Spleen (tissue), 11 donors: ENCODE measurements around the gene TARBP1. TPM values are rescaled to one million over a fixed set of nuclear protein-coding genes. Genes with fewer than 3 reads are reported as not detected.

Experiments
- DNase-seq: peaks from one replicate; pipeline ENCODE4 v3.0.0-alpha.2; 2020
- H3K27ac ChIP-seq, 8 donors: fragments of 200-600 bp; sonication (generic) in 7 of 8; 1 replicate in 4 of 8; 2 replicates in 4 of 8; pipeline versions ENCODE4 v1.5.0 to v1.8.0; 2016 to 2021; ENCODE audit warnings: inconsistent platforms in 4 of 8, mild to moderate bottlenecking in 4 of 8, moderate library complexity in 1 of 8
- H3K27me3 ChIP-seq, 7 donors: fragments of 200-600 bp; sonication (generic) in 6 of 7; replicated peaks in 1 of 7; 1 replicate in 4 of 7; 2 replicates in 3 of 7; pipeline versions ENCODE4 v1.5.0 to v1.8.0; 2016 to 2021; ENCODE audit warnings: inconsistent platforms in 3 of 7, mild to moderate bottlenecking in 1 of 7
- H3K36me3 ChIP-seq, 6 donors: fragments of 200-600 bp; sonication (generic) in 5 of 6; 1 replicate in 4 of 6; 2 replicates in 2 of 6; pipeline versions ENCODE4 v1.5.0 to v1.8.0; 2016 to 2021; ENCODE audit warnings: inconsistent platforms in 2 of 6
- H3K4me1 ChIP-seq, 6 donors: fragments of 200-600 bp; sonication (generic) in 5 of 6; 1 replicate in 3 of 6; 2 replicates in 3 of 6; pipeline versions ENCODE4 v1.5.0 to v1.8.0; 2016 to 2021; ENCODE audit warnings: inconsistent platforms in 3 of 6
- H3K4me3 ChIP-seq, 8 donors: fragments of 200-600 bp; sonication (generic) in 7 of 8; 1 replicate in 4 of 8; 2 replicates in 4 of 8; pipeline versions ENCODE4 v1.5.0 to v1.8.0; 2016 to 2021; ENCODE audit warnings: inconsistent platforms in 4 of 8, mild to moderate bottlenecking in 4 of 8, moderate library complexity in 2 of 8
- H3K9me3 ChIP-seq, 8 donors: fragments of 200-600 bp; sonication (generic) in 7 of 8; 1 replicate in 4 of 8; 2 replicates in 4 of 8; pipeline versions ENCODE4 v1.5.0 to v1.8.0; 2016 to 2021; ENCODE audit warnings: inconsistent platforms in 4 of 8
- POLR2A ChIP-seq, 3 donors: fragments of 450-650 bp; IDR thresholded peaks; one replicate each; pipeline ENCODE4 v1.5.1; 2017; ENCODE audit warnings: antibody characterized with exemption in 3 of 3, mild to moderate bottlenecking in 1 of 3
- POLR2AphosphoS5 ChIP-seq, 3 donors: sonication (generic); formaldehyde crosslinking; IDR thresholded peaks; one replicate each; pipeline ENCODE4 v1.5.1; 2017; ENCODE audit warnings: antibody characterized with exemption in 3 of 3
- WGBS, 5 donors: extraction: QIAGEN DNeasy Blood & Tissue Kit in 3 of 5; methylation state at CpG; one replicate each; pipeline versions ENCODE4 v1.1.5 to v1.1.7; 2013 to 2018; 5-methylcytosine and 5-hydroxymethylcytosine counted together
- intact Hi-C: fragments of 100-400 bp; cut with DNase I; formaldehyde crosslinking; loops from one replicate; pipeline ENCODE4 v1.15.0; 2023; ENCODE audit warnings: low total_unique reads
- polyA plus RNA-seq, 3 donors: library from polyadenylated mRNA; stranded (reverse); fragments of 200-250 nt; gene quantifications; one replicate each; pipeline ENCODE4 v1.2.1, GENCODE V29; 2013
- total RNA-seq, 7 donors: library from RNA; depleted of rRNA in 3 of 7; stranded (reverse); fragments of >200 nt in 3 of 7; fragmentation: NEBNext Ultra II Directional in 4 of 7; extraction: Animal tissue kit (Norgen Biotek cat#: 25700) in 4 of 7; gene quantifications; one replicate each; pipeline versions ENCODE4 v1.1.0 to v1.2.1, GENCODE V29; 2016 to 2021
- TF ChIP-seq, protein P1 (sequence below), 11 experiments: fragments of 200-600 bp in 7 of 11; fragments of 450-650 bp in 4 of 11; sonication (generic) in 4 of 11; IDR thresholded peaks in 8 of 11; conservative IDR thresholded peaks in 3 of 11; 1 replicate in 7 of 11; 2 replicates in 4 of 11; pipeline versions ENCODE4 v1.4.0 to v1.8.0; 2016 to 2021; ENCODE audit warnings: antibody characterized with exemption in 11 of 11, inconsistent platforms in 4 of 11, mild to moderate bottlenecking in 1 of 11
- donor health status: healthy with polysubstance abuse.
- donor health status: DM: no; HTN: no; CAD: no; lungs with moderate emphysema.
- donor health status: DM: no; HTN: no; CAD: no.
- donor health status: Bipolar disorder and iron deficiency.
- donor health status: healthy.
- donor health status: DM: no; HTN: no; CAD: no.
- donor health status: DM: yes; HTN: yes; CAD: no.

The TARBP1 gene
- total and polyA plus RNA-seq, 10 donors: 27.1 to 99.7 (median 40.3) TPM

DNA sequence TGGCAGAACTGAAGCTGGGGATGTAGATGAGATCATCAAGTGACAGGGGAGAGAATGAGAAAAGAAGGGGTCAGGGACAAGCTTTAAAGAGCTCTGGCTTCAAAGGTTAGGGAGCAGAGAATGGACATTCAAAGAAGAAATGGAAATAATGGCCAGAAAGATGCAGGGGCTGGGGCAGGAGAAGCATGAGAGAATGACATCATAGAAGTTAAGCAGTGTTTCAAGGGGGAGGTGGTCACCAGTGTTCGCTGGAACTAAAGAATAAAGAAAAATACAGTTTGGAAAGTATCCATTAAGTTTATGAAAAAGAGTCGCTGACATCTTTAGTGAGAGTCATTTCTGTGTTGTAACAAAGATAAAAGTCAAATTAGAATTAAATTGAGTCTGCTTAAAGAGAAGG lies 44.3 kb downstream of the TARBP1 start:
- Histone ChIP-seq H3K27ac (no peak overlapping the region), H3K27me3 (no peaks in the 10 kb centered on the region), H3K36me3 (peaks cover 0 to 89% (median 48%) of the 10 kb centered on the region in 6 donors), H3K4me1 (no peaks in the 10 kb centered on the region), H3K4me3 (no peak overlapping the region), H3K9me3 (peaks cover 0 to 4% (median 3%) of the 10 kb centered on the region in 8 donors)
- DNase-seq: no peak
- intact Hi-C loops: no loop called here
- 75 to 94% (median 93%) methylated on average over 2 of the region's 2 CpGs for WGBS, 5 donors
- TF ChIP-seq POLR2AphosphoS5 (IDR thresholded peaks at IDR 0.05): no peak
- TF ChIP-seq, protein P1, sequence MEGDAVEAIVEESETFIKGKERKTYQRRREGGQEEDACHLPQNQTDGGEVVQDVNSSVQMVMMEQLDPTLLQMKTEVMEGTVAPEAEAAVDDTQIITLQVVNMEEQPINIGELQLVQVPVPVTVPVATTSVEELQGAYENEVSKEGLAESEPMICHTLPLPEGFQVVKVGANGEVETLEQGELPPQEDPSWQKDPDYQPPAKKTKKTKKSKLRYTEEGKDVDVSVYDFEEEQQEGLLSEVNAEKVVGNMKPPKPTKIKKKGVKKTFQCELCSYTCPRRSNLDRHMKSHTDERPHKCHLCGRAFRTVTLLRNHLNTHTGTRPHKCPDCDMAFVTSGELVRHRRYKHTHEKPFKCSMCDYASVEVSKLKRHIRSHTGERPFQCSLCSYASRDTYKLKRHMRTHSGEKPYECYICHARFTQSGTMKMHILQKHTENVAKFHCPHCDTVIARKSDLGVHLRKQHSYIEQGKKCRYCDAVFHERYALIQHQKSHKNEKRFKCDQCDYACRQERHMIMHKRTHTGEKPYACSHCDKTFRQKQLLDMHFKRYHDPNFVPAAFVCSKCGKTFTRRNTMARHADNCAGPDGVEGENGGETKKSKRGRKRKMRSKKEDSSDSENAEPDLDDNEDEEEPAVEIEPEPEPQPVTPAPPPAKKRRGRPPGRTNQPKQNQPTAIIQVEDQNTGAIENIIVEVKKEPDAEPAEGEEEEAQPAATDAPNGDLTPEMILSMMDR (IDR thresholded peaks at IDR 0.05 in 8 of 11, conservative IDR thresholded peaks at IDR 0.05 in 3 of 11): no peak
- TF ChIP-seq POLR2A (IDR thresholded peaks at IDR 0.05): no peak

DNA sequence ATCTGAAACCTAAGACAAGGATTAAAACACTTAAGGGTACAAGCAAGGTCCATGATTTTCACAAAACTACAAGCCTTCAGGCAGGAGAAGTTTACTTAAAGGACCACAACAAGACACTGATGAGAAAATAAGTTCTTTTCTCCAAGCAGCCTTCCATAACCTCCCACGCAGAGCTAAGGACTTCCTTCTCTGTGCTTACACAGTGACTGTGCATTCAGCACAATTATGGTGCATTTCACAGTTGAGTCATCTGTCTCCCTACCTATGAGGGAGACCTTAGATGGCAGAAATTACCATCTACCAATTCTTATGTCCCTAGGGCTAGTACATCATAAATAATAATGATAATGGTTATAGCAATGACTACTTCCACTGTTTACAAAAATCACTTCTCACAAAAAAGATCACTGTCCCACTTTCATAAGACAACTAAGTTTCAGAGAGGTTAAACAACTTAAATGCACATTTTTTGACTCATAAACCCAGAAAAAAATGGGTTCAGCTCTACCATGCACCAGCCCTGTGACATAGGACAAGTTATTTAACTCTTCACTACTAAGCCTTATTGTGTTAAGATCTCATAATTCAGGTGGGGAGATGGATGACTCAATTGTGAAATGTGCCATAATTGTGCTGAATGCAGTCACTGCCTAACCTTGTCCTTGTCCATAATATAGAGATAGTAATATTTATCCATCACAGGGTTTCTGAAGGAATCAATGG lies 45.3 kb downstream of the TARBP1 start:
- TF ChIP-seq, protein P1 (IDR thresholded peaks at IDR 0.05 in 8 of 11, conservative IDR thresholded peaks at IDR 0.05 in 3 of 11): no peak
- TF ChIP-seq POLR2AphosphoS5 (IDR thresholded peaks at IDR 0.05): no peak
- TF ChIP-seq POLR2A (IDR thresholded peaks at IDR 0.05): no peak
- Histone ChIP-seq H3K36me3 (peaks cover 0 to 93% (median 53%) of the 10 kb centered on the region in 6 donors), H3K9me3 (no peaks in the 10 kb centered on the region), H3K27me3 (no peaks in the 10 kb centered on the region), H3K4me1 (no peaks in the 10 kb centered on the region), H3K4me3 (no peak overlapping the region), H3K27ac (no peak overlapping the region)
- intact Hi-C loops: no loop called here
- DNase-seq: no peak
- WGBS, 5 donors: 59 to 90% (median 75%) methylated on average over 1 of the region's 1 CpG

DNA sequence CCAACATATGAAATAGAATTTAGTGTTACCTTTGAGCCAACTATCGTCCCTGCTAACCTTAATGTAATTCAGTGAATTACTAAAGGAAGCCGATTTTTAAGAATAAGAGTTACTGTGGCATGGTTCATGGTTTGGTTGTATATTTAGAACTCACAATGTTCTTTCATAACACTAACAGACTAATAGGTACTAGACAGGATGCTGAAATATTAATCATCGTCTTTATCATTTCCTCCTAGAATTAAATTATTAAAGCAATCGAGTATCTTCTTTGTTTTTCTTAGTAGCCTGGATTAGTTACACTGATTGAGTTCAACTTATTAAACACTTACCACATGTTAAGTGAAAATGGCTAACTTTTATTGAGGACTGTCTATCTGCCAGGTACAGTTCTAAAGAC lies 47.7 kb downstream of the TARBP1 start:
- Histone ChIP-seq H3K27me3 (no peaks in the 10 kb centered on the region), H3K27ac (no peak overlapping the region), H3K4me1 (no peaks in the 10 kb centered on the region), H3K36me3 (peaks cover 0 to 100% (median 55%) of the 10 kb centered on the region in 6 donors), H3K4me3 (no peak overlapping the region), H3K9me3 (no peaks in the 10 kb centered on the region)
- no peak for DNase-seq
- intact Hi-C loops: no loop called here
- 84 to 91% (median 86%) methylated on average over 4 of the region's 4 CpGs for WGBS, 5 donors
- TF ChIP-seq, protein P1 (IDR thresholded peaks at IDR 0.05 in 8 of 11, conservative IDR thresholded peaks at IDR 0.05 in 3 of 11): no peak
- TF ChIP-seq POLR2AphosphoS5 (IDR thresholded peaks at IDR 0.05) (no peak), POLR2A (IDR thresholded peaks at IDR 0.05) (no peak)

DNA sequence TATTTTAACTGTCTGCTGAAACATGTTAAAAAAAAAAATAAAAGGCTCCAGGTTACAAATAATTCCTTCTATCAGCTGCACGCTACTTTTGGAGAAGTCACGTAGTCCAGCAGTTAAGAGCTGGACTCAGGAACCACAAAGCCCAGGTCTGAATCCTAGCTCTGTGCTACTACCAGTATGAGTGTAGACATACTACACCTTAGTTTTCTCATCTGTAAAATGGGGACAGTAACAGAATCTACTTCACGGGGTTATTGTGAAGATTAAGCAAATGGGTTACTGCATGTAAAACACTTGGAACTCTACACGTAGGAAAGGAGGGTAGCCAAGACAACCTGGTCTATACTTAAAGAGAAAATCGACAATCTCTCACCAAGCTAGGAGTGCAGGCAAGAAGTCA lies 48.3 kb downstream of the TARBP1 start:
- H3K36me3 ChIP-seq: peaks cover 0 to 99% (median 55%) of the 10 kb centered on the region in 6 donors
- intact Hi-C loops: no loop called here

More for the DNA sequence above, 48.3 kb downstream of the TARBP1 start:
- Histone ChIP-seq H3K4me1 (no peaks in the 10 kb centered on the region), H3K27ac (no peak overlapping the region), H3K4me3 (no peak overlapping the region), H3K9me3 (no peaks in the 10 kb centered on the region), H3K27me3 (no peaks in the 10 kb centered on the region)
- 93 to 99% (median 95%) methylated on average over 5 of the region's 5 CpGs for WGBS, 5 donors
- TF ChIP-seq, protein P1 (IDR thresholded peaks at IDR 0.05 in 8 of 11, conservative IDR thresholded peaks at IDR 0.05 in 3 of 11): no peak
- no peak for TF ChIP-seq POLR2A (IDR thresholded peaks at IDR 0.05)
- no peak for TF ChIP-seq POLR2AphosphoS5 (IDR thresholded peaks at IDR 0.05)
- no peak for DNase-seq
